Measurements from ENCODE around the gene ETHE1.

- TF ChIP-seq POLR2A (IDR thresholded peaks at IDR 0.05) (no peak), POLR2AphosphoS5 (IDR thresholded peaks at IDR 0.05) (no peak)
- TF ChIP-seq, protein P1, sequence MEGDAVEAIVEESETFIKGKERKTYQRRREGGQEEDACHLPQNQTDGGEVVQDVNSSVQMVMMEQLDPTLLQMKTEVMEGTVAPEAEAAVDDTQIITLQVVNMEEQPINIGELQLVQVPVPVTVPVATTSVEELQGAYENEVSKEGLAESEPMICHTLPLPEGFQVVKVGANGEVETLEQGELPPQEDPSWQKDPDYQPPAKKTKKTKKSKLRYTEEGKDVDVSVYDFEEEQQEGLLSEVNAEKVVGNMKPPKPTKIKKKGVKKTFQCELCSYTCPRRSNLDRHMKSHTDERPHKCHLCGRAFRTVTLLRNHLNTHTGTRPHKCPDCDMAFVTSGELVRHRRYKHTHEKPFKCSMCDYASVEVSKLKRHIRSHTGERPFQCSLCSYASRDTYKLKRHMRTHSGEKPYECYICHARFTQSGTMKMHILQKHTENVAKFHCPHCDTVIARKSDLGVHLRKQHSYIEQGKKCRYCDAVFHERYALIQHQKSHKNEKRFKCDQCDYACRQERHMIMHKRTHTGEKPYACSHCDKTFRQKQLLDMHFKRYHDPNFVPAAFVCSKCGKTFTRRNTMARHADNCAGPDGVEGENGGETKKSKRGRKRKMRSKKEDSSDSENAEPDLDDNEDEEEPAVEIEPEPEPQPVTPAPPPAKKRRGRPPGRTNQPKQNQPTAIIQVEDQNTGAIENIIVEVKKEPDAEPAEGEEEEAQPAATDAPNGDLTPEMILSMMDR (IDR thresholded peaks at IDR 0.05) = no peak
Observed at GRCh38 chr19:43466793-43467192, 60.2 kb downstream of the ETHE1 start.

Data from breast epithelium (tissue), 3 donors.